Keratinocyte (primary cell): Measurements from ENCODE around the gene CD200R1L.

Source experiments
- EZH2 ChIP-seq: IDR thresholded peaks from one replicate; pipeline ENCODE4 v1.6.1; 2012; ENCODE audit warnings: inconsistent platforms, mild to moderate bottlenecking, low read length, moderate library complexity
- TF ChIP-seq, protein P1 (sequence below), 3 experiments: IDR thresholded peaks in 1 of 3; conservative IDR thresholded peaks in 1 of 3; optimal IDR thresholded peaks in 1 of 3; 2 replicates in 2 of 3; 3 replicates in 1 of 3; pipeline versions ENCODE3 to v1.5.1; 2011; ENCODE audit warnings: low read length in 3 of 3, mild to moderate bottlenecking in 3 of 3, moderate library complexity in 2 of 3, control low read depth in 1 of 3, inconsistent platforms in 1 of 3; ENCODE audit not compliant: insufficient read depth in 2 of 3; ENCODE audit errors: extremely low read depth in 1 of 3

DNA sequence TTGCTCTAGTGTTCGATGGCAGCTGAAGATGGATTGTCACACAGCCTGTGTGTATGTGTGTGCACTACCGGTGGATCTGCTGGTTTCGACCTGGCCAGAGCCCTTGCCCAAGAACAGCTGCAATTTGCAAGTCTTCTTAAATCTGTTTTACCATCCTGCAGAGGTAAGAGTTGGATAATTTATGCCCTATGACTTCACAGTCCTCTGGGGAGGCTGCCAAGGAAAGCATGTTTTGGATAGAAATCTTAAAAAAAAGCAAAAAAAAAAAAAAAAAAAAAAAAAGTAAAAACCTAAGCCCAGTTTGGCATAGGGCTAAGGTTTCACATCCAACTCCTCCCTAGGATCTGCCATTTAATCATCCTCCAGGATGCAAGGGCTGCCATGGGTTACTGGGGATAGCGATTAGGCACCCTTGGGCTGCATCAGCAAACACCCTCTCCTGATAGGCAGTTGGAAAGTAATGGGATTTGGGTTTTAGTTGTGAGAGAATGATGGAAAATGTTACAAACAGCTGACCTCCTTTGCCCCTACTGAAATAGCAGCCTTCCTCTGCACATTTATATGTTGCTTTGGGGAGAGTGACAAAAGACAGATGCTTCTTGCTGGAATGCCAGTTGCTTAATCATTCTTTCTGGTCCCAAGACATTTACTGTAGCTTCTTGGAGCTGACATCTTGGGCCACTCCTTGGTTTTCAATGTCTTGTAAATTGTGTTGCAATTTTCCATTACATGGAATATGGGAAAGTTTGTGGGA, 35.4 kb downstream of the CD200R1L start:
- TF ChIP-seq, protein P1, sequence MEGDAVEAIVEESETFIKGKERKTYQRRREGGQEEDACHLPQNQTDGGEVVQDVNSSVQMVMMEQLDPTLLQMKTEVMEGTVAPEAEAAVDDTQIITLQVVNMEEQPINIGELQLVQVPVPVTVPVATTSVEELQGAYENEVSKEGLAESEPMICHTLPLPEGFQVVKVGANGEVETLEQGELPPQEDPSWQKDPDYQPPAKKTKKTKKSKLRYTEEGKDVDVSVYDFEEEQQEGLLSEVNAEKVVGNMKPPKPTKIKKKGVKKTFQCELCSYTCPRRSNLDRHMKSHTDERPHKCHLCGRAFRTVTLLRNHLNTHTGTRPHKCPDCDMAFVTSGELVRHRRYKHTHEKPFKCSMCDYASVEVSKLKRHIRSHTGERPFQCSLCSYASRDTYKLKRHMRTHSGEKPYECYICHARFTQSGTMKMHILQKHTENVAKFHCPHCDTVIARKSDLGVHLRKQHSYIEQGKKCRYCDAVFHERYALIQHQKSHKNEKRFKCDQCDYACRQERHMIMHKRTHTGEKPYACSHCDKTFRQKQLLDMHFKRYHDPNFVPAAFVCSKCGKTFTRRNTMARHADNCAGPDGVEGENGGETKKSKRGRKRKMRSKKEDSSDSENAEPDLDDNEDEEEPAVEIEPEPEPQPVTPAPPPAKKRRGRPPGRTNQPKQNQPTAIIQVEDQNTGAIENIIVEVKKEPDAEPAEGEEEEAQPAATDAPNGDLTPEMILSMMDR (optimal IDR thresholded peaks at IDR 0.05 in 1 of 3, IDR thresholded peaks at IDR 0.05 in 1 of 3, conservative IDR thresholded peaks at IDR 0.05 in 1 of 3; ENCODE audit: extremely low read depth in 1 of 3, insufficient read depth in 2 of 3, low read length in 3 of 3): no peak
- TF ChIP-seq EZH2: no peak
